HG03460 (cell line): Measurements from ENCODE around the gene CECR2.
"Not testable (repeated sequence)": the region's sequence is repeated elsewhere in the genome, so short reads cannot be mapped to it uniquely, and the experiment has no call there.

Source experiments
- ATAC-seq: cut with Tn5 transposase; IDR thresholded peaks from one replicate; pipeline ENCODE4 v1.9.1; 2021; ENCODE audit not compliant: unreplicated experiment

Gene CECR2

GRCh38 chr22:17501679-17502285 lies 132.5 kb downstream of the CECR2 start:
- no peak for ATAC-seq

GRCh38 chr22:17508110-17508509 lies 138.8 kb downstream of the CECR2 start:
- ATAC-seq: no peak

GRCh38 chr22:17512960-17513359 lies 143.7 kb downstream of the CECR2 start:
- ATAC-seq: no peak

GRCh38 chr22:17513612-17514011 lies 144.4 kb downstream of the CECR2 start:
- ATAC-seq: no peak

- no peak for ATAC-seq
Observed at GRCh38 chr22:17514084-17514483, 144.8 kb downstream of the CECR2 start.

DNA sequence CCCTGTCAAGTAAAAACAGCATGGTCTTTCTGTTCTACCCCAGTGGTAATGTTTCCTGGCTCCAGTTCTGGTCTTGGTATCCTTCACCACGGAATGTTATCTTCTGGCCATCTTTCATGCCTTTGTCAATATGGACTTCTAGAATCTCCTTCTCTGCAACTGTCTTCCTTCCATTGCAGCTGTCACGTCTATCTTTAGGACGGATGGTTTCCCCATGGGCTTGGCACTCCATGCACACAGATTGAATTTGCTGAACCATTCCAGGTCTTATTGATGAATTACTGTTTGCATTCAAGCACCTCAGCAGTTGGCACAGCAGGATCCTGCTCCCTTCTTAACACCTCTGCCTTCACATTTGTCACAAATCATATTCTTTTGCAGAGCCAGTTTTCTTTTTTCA lies 149.1 kb downstream of the CECR2 start:
- no peak for ATAC-seq

- not testable (repeated sequence) for ATAC-seq
Observed at GRCh38 chr22:17521971-17522370, 152.7 kb downstream of the CECR2 start.

GRCh38 chr22:17523925-17524324 lies 154.7 kb downstream of the CECR2 start:
- ATAC-seq: no peak

GRCh38 chr22:17536269-17536668 lies 167.0 kb downstream of the CECR2 start:
- ATAC-seq: no peak

DNA sequence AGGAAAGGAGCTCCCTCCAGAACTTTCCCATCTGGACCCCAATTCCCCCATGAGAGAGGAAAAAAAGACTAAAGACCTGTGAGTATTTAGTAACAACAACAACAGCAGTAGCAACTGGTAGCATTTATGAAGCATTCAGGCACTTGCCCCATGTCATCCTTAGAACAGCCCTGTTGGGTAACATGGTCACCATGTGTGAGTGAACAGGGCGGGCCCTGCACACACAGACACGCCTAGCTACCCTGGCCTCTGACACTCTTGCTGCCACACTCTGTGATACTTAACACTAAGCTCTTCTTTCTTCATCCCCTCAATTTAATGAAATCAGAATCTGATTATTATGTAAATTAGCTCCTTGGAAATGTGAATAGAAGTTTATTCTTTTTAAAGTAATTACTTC lies 167.9 kb downstream of the CECR2 start:
- no peak for ATAC-seq

DNA sequence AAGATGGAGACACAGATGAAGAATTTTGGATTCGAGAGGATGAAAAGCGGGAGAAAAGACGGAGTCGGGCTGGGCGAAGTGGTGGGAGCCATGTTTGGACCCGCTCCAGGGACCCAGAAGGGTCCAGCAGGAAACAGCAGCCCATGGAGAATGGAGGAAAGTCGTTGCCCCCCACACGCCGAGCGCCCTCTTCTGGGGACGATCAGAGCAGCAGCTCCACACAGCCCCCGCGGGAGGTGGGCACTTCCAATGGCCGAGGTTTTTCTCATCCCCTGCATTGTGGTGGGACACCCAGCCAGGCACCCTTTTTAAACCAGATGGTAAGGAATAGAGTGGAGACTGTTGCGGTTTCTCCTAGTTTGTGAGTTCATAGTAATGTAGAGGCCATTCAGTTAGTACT lies 171.2 kb downstream of the CECR2 start:
- ATAC-seq: no peak

DNA sequence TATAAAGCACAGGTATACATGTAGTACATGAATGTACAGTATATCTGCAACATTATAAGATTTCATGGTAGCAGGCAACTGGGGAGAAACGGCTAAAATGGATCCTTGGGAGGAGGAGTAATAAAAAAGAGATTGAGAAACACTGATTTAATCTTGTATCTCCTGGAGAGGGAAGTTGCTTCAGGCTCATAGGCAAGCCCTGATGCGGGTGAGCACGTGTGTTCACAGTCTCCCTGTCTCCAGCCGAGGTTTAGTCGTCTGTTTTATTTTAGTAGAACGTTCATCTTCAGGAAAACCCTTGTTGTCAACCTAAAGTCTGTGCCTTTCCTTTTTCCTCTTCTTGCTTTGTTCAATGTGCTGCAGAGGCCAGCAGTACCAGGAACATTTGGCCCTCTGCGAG lies 172.2 kb downstream of the CECR2 start:
- no peak for ATAC-seq

- ATAC-seq: no peak
Observed at GRCh38 chr22:17542452-17542851, 173.2 kb downstream of the CECR2 start.

GRCh38 chr22:17548010-17548755 lies 178.9 kb downstream of the CECR2 start:
- no peak for ATAC-seq

GRCh38 chr22:17548756-17549035 lies 179.4 kb downstream of the CECR2 start:
- no peak for ATAC-seq

- ATAC-seq: no peak
Observed at GRCh38 chr22:17549183-17549582, 179.9 kb downstream of the CECR2 start.

- no peak for ATAC-seq
Observed at GRCh38 chr22:17549655-17550054, 180.4 kb downstream of the CECR2 start.

DNA sequence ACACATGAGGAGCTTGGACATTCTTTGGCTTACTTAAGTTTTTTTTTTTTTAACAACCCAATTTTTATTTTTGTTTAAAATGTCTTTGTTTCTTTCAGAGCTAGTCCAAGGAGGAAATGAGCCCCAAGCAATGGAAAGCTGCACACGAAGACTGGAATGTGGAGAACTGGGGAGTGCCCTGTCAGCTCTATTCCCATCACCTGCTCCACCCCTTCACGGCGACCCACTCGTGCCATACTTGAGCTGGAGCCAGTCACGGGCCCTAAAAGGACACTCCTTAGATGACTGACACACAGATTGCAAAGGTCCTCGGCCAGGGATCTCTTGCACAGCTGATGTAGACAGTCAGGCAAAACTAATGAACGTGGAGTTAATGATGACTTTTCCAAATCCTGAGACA lies 183.5 kb downstream of the CECR2 start:
- ATAC-seq: no peak

DNA sequence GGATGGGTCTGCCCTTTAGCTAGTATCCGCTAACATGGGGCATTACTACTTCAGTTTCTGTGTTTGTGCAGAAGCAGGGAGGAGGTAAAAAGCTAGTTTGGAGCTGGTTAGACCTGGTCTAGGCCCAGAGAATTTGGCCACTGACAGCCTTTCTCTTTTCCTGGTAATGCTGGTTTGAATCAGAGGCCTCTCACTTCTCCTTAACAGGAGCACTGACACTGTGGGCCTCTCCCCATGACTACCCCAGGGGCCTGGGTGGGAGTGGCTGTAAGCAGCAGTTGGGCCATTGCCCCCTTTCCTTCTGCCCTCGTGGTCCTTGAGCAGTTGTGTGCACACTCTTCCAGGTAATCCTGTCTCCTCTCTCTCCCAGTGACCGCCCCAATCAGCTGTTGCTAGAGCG lies 185.6 kb downstream of the CECR2 start:
- ATAC-seq: no peak

DNA sequence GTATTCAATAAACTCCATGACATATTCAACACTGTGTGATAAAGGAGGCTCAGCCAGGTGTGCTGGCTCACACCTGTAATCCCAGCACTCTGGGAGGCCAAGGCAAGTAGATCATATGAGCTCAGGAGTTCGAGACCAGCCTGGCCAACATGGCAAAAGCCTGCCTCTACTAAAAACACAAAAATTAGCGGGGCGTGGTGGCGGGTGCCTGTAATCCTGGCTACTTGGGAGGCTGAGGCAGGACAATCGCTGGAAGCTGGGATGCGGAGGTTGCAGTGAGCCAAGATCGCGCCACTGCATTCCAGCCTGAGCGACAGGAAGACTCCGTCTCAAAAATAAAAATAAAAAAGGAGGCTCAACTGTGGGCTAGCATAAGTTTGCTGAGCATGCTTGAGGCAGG lies 189.9 kb downstream of the CECR2 start:
- ATAC-seq: no peak

GRCh38 chr22:17562906-17563870 lies 193.9 kb downstream of the CECR2 start, which contains the start of gene SLC25A18:
TSS of gene SLC25A18 (plus strand) at chr22:17563498. CDS start at chr22:17579945, 16,447 bp downstream.
- no peak for ATAC-seq

GRCh38 chr22:17563936-17564391 lies 194.7 kb downstream of the CECR2 start:
- ATAC-seq: no peak
